Ovary (tissue), 3 donors: ENCODE data around the gene THADA.

Experiments used
- EP300 ChIP-seq: sonication (generic); formaldehyde crosslinking; IDR thresholded peaks from one replicate; pipeline ENCODE4 v1.6.1; 2017; ENCODE audit warnings: antibody characterized with exemption
- POLR2A ChIP-seq: fragments of 450-650 bp; IDR thresholded peaks from one replicate; pipeline ENCODE4 v1.6.1; 2017; ENCODE audit warnings: antibody characterized with exemption, mild to moderate bottlenecking, moderate library complexity
- TF ChIP-seq, protein P1 (sequence below), 3 donors: fragments of 450-650 bp in 2 of 3; fragments of 200-600 bp in 1 of 3; IDR thresholded peaks; one replicate each; pipeline versions ENCODE4 v1.5.1 to v1.8.0; 2016 to 2022; ENCODE audit warnings: antibody characterized with exemption in 3 of 3, mild to moderate bottlenecking in 1 of 3
- donor health status: DM: no; HTN: no; CAD: no.

DNA sequence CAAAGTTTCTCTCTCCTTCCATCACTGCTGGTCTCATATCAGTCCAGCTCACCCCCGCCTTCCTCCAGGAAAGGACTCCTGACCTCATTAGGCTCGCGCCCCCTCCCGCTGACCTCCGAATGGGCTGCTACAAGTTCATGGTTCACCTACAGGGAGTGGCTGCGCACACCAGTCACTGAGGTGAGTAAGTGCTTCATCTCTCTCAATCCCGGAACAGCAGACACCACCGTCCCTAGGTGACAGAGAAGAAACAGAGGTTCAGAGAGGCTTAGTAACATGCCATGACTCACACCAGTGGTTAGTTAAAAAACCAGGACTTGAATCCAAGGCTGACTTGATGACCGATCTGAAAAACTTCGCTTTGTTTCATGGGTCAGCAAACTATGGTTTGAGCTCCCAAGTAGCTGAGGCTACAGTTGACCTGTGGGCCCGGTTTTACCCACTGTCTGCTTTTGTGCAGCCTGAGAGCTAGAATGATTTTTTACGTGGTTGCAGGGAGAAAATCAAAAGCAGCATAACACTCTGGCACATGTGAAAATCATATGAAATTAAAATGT lies 411.4 kb downstream of the THADA start:
- TF ChIP-seq, protein P1, sequence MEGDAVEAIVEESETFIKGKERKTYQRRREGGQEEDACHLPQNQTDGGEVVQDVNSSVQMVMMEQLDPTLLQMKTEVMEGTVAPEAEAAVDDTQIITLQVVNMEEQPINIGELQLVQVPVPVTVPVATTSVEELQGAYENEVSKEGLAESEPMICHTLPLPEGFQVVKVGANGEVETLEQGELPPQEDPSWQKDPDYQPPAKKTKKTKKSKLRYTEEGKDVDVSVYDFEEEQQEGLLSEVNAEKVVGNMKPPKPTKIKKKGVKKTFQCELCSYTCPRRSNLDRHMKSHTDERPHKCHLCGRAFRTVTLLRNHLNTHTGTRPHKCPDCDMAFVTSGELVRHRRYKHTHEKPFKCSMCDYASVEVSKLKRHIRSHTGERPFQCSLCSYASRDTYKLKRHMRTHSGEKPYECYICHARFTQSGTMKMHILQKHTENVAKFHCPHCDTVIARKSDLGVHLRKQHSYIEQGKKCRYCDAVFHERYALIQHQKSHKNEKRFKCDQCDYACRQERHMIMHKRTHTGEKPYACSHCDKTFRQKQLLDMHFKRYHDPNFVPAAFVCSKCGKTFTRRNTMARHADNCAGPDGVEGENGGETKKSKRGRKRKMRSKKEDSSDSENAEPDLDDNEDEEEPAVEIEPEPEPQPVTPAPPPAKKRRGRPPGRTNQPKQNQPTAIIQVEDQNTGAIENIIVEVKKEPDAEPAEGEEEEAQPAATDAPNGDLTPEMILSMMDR (IDR thresholded peaks at IDR 0.05) = no peak
- TF ChIP-seq POLR2A (no peak), EP300 (no peak)
